Kidney capillary endothelial cell (primary cell): ENCODE results near the gene PRRT1.
"Not testable (repeated sequence)": the region's sequence is repeated elsewhere in the genome, so short reads cannot be mapped to it uniquely, and the experiment has no call there.

Experiments used
- DNase-seq: peaks from one replicate; pipeline ENCODE4 v3.0.0-alpha.2; 2018; ENCODE audit warnings: low spot score

The PRRT1 gene

GRCh38 chr6:32187725-32188380, 36.1 kb upstream of the PRRT1 start:
- not testable (repeated sequence) for DNase-seq

GRCh38 chr6:32187009-32187709, 35.4 kb upstream of the PRRT1 start:
- no peak for DNase-seq

DNA sequence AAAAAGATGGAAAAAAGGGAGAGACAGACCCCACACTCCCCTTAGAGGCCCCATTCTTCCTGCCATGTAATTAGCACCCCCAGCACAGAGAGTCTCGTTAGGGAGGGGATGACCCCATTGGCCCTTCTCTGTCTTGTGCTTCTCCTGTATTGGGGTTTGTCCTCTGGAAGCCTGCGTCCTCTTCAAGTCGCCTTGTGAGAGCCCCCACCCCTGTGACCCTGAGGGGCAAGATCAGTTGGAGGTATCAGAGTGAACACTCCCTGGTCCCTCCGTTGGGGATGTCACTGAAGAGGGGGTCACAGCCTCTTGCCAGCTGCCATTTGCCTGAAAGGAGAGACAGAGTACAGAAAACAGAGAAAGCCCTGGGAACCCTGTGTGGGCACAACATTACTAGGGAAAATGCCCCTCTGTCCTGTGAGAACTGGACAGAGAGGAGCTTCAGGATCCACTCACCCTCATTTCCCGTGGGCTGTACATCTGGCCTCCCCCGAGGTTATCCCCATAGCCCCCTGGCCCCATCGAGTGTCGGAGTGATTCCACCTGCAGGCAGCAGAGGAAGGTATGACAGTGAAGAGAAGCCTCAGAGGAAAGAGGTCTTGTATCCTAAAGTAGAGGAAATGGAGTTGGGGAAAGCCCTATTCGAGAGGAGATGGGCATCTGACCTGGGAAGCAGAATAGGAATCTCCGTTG, 34.6 kb upstream of the PRRT1 start:
- DNase-seq: not testable (repeated sequence)

- DNase-seq: peak; percentile 50
Measured at GRCh38 chr6:32185681-32186131, 34.0 kb upstream of the PRRT1 start.

GRCh38 chr6:32184084-32184640, 32.4 kb upstream of the PRRT1 start, which contains the start of gene AGER:
TSS of gene AGER (minus strand) at chr6:32184253. CDS start at chr6:32184222, 31 bp downstream.
- no peak for DNase-seq

DNA sequence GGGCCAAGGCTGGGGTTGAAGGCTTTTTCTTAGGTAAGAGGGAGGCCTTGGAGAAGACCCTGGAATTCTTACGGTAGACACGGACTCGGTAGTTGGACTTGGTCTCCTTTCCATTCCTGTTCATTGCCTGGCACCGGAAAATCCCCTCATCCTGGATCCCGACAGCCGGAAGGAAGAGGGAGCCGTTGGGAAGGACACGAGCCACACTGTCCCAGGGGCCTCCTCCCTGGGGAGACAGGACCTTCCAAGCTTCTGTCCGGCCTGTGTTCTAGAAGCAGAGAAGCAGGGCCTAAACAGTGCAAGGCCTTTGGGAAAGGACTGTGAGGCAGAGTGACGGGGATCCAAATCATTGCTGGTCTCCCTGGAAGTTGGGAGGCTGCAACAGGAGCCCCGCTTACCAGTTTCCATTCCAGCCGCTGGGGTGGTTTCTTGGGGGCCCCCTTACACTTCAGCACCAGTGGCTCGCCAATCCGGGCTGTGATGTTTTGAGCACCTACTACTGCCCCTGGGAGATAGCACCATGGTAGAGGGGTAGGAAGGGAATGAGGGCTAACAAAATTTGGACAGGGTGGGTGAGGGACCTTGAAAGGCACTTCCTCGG, 31.8 kb upstream of the PRRT1 start:
- DNase-seq: no peak

- no peak for DNase-seq
Measured at GRCh38 chr6:32183030-32183429, 31.3 kb upstream of the PRRT1 start.

DNA sequence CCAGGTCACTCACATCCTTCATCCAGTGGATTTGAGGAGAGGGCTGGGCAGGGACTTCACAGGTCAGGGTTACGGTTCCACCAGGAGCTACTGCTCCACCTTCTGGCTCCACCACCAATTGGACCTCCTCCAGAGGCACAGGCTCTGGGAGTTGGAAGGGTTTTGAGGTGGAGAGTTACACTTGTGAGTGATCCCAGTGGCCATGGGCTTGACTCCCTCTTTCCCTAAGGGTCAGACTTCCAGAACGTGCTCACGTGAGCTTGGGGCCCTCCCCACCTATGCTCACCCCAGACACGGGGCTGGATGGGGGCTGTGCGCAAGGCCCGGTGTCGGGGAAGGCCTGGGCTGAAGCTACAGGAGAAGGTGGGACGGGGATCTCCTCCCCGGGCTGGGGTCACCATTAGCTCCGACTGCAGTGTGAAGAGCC, 30.8 kb upstream of the PRRT1 start:
- no peak for DNase-seq

- DNase-seq: no peak
Measured at GRCh38 chr6:32181915-32182529, 30.3 kb upstream of the PRRT1 start.

DNA sequence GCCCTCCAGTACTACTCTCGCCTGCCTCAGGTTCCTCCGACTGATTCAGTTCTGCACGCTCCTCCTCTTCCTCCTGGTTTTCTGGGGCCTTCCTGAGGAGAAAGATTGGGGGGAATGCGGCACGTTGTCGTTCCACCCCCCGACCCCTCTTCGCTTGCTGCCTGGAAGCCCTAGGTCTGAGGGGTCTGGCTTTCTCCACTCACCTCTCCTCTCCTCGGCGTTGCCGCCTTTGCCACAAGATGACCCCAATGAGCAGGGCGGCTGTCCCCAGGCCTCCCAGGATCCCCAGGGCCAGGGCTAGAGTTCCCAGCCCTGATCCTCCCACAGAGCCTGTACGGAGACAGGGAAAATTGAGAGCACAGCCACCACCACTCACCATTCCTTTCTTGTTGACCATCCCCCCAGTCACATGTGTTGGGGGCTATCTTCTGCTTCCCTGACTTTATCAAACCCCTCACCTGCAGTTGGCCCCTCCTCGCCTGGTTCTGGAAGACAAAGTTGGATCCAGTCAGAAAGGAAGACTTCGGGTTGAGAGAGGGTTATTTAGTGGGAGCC, 29.5 kb upstream of the PRRT1 start:
- DNase-seq: no peak

DNA sequence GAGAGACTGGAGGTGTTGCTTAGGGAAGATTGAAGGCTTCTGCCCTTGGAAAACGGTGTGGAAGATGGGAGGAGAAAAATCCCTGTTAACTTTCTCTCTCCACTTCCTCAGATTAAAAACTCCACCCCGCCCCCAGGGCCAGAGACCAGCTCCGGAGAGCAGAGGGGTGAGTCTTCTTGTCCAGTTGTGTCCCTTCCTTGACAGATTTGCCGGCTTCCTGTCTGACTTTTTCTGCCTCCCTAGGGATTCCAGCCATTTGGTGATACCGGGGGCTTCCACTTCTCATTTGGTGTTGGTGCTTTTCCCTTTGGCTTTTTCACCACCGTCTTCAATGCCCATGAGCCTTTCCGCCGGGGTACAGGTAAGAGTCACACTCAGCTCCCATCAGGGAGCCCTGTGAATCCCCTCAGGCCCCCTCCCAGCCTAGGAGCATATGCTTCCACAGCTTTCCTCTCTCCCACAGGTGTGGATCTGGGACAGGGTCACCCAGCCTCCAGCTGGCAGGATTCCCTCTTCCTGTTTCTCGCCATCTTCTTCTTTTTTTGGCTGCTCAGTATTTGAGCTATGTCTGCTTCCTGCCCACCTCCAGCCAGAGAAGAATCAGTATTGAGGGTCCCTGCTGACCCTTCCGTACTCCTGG, 28.1 kb upstream of the PRRT1 start:
- no peak for DNase-seq

- DNase-seq: no peak
Measured at GRCh38 chr6:32178547-32179440, 27.1 kb upstream of the PRRT1 start.

DNA sequence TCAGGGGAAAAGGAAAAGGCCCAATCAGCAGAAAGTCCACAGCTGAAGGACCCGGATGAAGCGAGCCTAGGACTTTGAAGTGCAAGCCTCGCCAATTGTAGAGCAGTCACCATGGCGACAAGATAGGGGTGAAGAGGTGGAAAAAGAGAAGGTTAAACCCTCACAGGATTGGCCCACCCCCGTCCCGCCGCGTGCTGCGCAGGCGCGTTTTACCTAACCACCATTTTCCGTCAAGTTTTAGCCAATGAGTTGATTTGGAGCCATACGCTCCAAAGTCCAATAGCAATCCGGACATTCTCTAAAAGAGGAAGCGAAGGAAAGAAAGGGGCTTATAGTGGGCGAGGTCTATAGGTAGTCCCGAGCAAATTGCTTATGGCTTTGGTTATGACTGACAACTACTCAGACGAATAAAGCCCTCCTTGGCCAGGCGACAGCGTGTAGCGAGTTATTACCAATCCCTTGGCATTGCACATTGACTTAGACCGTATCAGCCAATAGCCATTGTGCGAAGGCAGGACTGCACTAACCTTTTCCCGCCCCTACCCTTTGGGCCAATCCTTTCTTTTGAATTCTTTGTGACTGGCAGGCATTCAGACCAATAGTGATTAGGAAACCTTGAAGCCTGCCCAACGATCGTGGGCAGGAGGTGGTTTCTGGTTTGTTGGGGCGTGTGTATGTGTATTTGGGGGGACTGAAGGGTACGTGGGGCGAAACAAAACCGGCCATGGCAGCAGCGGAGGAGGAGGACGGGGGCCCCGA, 26.2 kb upstream of the PRRT1 start, which contains the start of gene RNF5:
TSS of gene RNF5 (plus strand) at position 618 of the 759 bp plus-strand sequence. CDS start at position 725, 107 bp downstream.
- peak; percentile 100 for DNase-seq

GRCh38 chr6:32177183-32177787, 25.5 kb upstream of the PRRT1 start:
- no peak for DNase-seq

DNA sequence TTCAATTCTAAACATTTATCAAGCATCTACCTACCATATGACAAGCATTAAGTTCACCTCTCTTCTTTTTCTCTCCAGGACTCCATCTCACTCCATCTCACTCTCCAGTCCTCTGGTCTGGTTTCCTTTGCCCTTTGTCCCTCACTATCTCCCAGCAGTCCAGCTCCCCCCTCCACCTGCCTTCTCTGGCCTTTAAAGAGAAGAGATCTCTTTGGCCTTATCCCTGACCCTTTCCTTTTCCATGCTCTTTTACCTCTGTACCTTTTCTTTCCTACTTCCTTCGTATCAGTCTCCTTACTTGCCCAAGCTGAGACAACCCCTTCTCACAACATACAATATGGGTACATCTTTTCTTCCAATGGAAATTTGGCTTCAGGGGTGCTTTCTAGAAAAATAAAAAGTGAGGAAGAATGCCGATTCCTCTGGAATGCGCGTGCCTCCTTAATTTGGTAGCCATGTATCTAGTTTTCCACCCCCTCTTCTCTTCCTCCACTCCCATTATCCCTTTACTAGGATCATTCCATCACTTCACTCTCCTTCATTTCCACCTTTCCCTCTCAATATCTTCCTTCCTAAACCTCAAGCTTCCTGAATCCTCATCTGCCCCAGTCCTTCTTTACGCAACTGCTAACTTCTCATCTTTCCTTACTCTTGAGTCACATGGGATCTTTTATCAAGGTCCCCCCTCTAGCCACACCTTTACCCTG, 24.9 kb upstream of the PRRT1 start:
- DNase-seq: no peak

DNA sequence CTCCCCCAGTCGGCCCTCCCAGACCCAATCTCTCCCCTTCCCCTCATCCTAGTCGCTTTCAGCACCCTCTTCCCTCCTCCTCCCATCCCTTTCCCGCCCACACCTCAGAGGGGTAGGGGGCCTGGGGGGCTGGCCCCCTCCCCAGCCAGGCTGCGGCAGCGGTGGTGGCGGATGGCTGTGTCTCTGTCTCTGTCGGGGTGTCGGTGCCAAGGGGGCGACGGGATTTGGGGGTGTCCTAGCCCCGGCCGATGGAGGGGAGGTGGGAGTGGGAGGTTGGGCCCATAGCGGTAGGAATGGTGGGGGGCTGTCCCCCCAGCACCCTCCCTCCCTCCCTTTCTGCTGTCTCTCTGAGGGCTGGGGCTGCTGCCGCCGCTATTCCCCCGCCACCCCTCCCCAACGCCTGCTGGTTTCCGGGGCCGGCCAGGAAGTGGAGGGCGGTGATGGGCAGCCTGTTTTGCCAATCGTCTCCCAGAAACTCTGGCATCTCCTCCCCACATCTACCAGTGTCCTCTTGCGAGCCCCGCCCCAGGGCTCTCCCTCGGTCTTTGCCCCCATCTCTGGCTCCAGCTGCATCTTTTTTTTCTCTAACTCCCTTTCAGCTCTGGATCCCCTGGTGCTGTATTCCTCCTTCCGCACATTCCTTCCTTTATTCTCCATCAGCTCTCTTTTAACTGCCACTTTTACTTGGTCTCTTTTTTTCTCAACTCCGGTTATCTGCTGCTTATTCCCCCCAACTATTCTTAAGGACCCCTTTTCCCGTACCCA, 24.2 kb upstream of the PRRT1 start, which contains the start of gene AGPAT1:
TSS of gene AGPAT1 (minus strand) at position 374 of the 765 bp plus-strand sequence. CDS start 4,588 bp downstream, outside the sequence.
- DNase-seq: peak; percentile 91

DNA sequence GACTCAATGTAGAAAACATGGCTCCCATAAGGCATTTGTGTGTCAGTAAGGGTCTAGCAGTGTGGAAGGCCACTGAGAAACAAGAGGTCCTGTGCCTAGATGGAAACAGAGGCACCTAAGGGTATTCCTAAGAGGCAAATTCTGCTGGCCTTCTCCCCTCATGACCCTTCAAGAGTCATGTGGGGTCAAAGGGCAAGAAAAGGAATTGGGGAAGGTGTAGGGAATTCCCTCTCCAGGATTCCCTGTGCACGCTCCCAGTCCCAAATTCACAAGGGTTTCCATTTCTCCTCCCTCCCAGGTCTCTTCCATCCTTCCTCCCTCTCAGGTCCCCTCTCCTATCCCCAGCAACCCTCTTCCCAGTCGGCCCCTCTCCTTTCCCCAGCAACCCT, 23.6 kb upstream of the PRRT1 start:
- DNase-seq: no peak
